GM19372 (cell line): ENCODE results near the gene OR4A5.
"Not testable (repeated sequence)": the region's sequence is repeated elsewhere in the genome, so short reads cannot be mapped to it uniquely, and the experiment has no call there.

ENCODE experiments used
- ATAC-seq: cut with Tn5 transposase; IDR thresholded peaks from one replicate; pipeline ENCODE4 v1.9.1; 2021; ENCODE audit warnings: mild to moderate bottlenecking, low read depth, moderate library complexity; ENCODE audit not compliant: unreplicated experiment

Gene OR4A5, protein sequence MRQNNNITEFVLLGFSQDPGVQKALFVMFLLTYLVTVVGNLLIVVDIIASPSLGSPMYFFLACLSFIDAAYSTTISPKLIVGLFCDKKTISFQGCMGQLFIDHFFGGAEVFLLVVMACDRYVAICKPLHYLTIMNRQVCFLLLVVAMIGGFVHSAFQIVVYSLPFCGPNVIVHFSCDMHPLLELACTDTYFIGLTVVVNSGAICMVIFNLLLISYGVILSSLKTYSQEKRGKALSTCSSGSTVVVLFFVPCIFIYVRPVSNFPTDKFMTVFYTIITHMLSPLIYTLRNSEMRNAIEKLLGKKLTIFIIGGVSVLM

DNA sequence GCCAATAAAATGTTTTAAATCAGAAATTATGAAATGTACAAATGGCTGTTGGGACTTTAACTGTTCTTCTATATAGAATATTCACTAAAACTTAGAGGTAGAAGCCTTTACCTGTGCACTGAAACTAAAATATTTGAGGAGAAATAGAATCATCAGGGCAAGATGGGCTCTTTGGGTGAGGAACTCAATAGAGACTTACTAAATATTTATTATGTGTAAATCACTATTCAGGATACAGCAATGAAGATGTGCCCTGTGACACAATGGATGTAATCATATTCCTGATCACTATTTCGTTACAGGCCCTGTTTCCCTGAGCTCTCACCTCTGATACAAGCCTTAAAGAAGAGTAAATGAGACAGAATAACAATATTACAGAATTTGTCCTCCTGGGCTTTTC is at the start of gene OR4A5:
Gene OR4A5, plus strand, starts transcription at position 301 of the 400 bp plus-strand sequence. Its CDS starts 53 bp downstream, at position 354.
- not testable (repeated sequence) for ATAC-seq

DNA sequence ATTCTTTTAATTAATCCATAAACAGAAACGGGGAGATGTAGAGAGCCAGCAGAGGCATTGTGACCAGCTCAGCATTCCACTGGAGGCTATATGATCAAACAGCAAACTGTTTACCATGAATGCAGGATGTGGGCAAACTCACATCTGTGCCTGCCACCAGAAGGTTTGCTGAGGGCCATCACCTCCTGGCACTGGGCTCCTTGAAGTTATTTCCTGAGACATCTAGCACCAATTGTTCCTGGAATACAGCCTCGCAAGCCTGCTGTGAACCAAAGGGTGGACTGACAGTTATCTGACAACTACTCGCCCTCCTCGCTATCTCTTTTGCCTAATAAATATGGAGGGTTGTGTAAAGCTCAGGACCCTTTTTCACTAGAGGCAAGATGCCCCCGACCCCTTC is 13.5 kb downstream of the OR4A5 start:
- ATAC-seq: not testable (repeated sequence)
